ENCODE data around the gene ATM. TPM values are rescaled to one million over a fixed set of nuclear protein-coding genes. Genes with fewer than 3 reads are reported as not detected.
A peak's percentile ranks its signal among the peaks of the same experiment; 100 is the strongest.
"Not testable (repeated sequence)": the region's sequence is repeated elsewhere in the genome, so short reads cannot be mapped to it uniquely, and the experiment has no call there.

The ATM gene
- total and polyA plus RNA-seq, 7 donors = 5.6 to 22.7 (median 14.9) TPM

DNA sequence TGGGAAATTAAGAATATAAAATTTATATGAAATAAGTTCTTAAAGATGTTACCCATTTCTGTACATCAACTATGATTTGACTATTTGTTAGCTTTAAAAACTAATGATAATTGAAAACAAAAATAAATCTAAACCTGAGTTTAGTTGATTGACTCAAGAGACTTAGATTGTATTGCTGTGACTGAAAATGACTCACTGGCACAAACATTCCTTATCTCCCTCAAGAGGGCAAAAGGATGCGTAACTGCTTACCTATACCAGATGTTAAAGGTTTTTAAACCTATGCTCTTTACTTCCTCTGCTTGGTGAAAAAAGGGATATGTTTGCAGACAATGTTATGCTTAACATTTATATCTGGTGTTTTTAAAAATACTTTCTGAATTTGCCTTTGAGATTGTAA, 30.3 kb downstream of the ATM start:
- Histone ChIP-seq H3K4me3 (no peak overlapping the region), H3K9me3 (no peaks in the 10 kb centered on the region), H3K4me1 (no peaks in the 10 kb centered on the region), H3K27me3 (ENCODE audit: insufficient read depth in 3 of 3, low read length in 2 of 3) (no peaks in the 10 kb centered on the region), H3K27ac (no peak overlapping the region), H3K36me3 (ENCODE audit: insufficient read depth in 1 of 2, low read depth in 1 of 2) (peaks cover 0 to 98% of the 10 kb centered on the region in 2 donors)
- TF ChIP-seq, protein P1, sequence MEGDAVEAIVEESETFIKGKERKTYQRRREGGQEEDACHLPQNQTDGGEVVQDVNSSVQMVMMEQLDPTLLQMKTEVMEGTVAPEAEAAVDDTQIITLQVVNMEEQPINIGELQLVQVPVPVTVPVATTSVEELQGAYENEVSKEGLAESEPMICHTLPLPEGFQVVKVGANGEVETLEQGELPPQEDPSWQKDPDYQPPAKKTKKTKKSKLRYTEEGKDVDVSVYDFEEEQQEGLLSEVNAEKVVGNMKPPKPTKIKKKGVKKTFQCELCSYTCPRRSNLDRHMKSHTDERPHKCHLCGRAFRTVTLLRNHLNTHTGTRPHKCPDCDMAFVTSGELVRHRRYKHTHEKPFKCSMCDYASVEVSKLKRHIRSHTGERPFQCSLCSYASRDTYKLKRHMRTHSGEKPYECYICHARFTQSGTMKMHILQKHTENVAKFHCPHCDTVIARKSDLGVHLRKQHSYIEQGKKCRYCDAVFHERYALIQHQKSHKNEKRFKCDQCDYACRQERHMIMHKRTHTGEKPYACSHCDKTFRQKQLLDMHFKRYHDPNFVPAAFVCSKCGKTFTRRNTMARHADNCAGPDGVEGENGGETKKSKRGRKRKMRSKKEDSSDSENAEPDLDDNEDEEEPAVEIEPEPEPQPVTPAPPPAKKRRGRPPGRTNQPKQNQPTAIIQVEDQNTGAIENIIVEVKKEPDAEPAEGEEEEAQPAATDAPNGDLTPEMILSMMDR (IDR thresholded peaks at IDR 0.05) = no peak
- 97 to 100% (median 99%) methylated on average over 1 of the region's 1 CpG for WGBS, 3 donors
- intact Hi-C loops (cut with DNase I) = no loop called here
- DNase-seq (no peak), ATAC-seq (no peak)

DNA sequence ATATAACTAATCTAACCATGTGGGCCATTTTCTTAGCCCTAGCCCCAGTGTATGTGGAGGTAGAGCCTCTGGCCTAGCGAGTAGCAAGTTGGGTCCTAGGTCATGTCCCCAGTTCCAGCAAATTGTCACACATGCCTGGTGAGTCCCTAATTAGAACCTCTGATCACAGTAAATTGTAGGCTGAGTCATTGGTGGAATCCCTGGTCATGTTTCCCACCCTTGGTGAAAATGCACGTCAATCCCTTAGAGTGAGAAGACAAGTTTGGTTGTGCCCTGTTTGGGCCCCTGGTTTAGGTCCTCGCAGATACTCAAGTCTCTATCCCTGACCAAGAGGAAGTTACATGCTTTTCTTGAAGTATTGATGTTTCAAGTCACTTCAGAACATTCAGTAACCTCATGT, 46.7 kb downstream of the ATM start:
- ATAC-seq = no peak
- Histone ChIP-seq H3K4me3 (no peak overlapping the region), H3K4me1 (no peaks in the 10 kb centered on the region), H3K27me3 (ENCODE audit: insufficient read depth in 3 of 3, low read length in 2 of 3) (no peaks in the 10 kb centered on the region), H3K9me3 (no peaks in the 10 kb centered on the region), H3K36me3 (ENCODE audit: insufficient read depth in 1 of 2, low read depth in 1 of 2) (peaks cover 0 to 66% of the 10 kb centered on the region in 2 donors), H3K27ac (no peak overlapping the region)
- TF ChIP-seq, protein P1 (IDR thresholded peaks at IDR 0.05) = no peak
- intact Hi-C loops (cut with DNase I) = no loop called here
- 93 to 96% (median 95%) methylated on average over 3 of the region's 3 CpGs for WGBS, 3 donors
- DNase-seq = no peak

DNA sequence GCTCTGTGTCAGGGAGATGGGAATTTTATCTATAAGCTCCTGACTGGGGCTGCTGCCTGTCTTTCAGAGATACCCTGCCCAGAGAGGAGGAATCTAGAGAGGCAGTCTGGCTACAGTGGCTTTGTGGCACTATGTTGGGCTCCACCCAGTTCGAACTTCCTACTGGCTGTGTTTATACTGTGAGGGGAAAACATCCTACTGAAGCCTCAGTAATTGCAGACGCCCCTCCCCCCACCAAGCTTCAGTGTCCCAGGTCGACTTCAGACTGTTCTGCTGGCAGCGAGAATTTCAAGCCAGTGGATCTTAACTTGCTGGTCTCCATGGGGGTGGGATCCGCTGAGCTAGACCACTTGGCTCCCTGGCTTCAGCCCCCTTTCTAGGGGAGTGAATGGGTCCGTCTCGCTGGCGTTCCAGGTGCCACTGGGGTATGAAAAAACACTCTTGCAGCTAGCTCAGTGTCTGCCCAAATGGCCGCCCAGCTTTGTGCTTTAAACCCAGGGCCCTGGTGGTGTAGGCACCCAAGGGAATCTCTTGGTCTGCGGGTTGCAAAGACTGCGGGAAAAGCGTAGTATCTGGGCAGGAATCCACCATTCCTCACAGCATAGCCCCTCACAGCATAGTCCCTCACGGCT, 54.2 kb downstream of the ATM start:
- peaks cover 0 to 75% of the 10 kb centered on the region in 2 donors for H3K36me3 ChIP-seq (ENCODE audit: insufficient read depth in 1 of 2, low read depth in 1 of 2)
- ATAC-seq; H3K4me3 ChIP-seq; H3K9me3 ChIP-seq; DNase-seq; H3K4me1 ChIP-seq; H3K27ac ChIP-seq; H3K27me3 ChIP-seq (ENCODE audit: insufficient read depth in 3 of 3, low read length in 2 of 3); intact Hi-C loops (cut with DNase I): not testable (repeated sequence)
- 93 to 94% (median 94%) methylated on average over 13 of the region's 13 CpGs for WGBS, 3 donors

GRCh38 chr11:108278546-108278945, 55.7 kb downstream of the ATM start:
- Histone ChIP-seq H3K36me3 (ENCODE audit: insufficient read depth in 1 of 2, low read depth in 1 of 2) (peaks cover 0 to 75% of the 10 kb centered on the region in 2 donors), H3K4me1 (peaks cover 4% of the 10 kb centered on the region), H3K27me3 (ENCODE audit: insufficient read depth in 3 of 3, low read length in 2 of 3) (no peaks in the 10 kb centered on the region), H3K9me3 (no peaks in the 10 kb centered on the region), H3K4me3 (no peak overlapping the region), H3K27ac (no peak overlapping the region)
- no peak for DNase-seq
- intact Hi-C loops (cut with DNase I) = no loop called here
- TF ChIP-seq, protein P1 (IDR thresholded peaks at IDR 0.05) = no peak
- peak in 1 of 4 donors; percentile 46 for ATAC-seq
- 51 to 58% (median 54%) methylated on average over 4 of the region's 4 CpGs for WGBS, 3 donors

- H3K4me1 ChIP-seq = peaks cover 4% of the 10 kb centered on the region
- 80 to 83% (median 83%) methylated on average over 4 of the region's 4 CpGs for WGBS, 3 donors
- no peak for ATAC-seq
- no peak for DNase-seq
- intact Hi-C loops (cut with DNase I) = no loop called here
- no peaks in the 10 kb centered on the region for H3K27me3 ChIP-seq (ENCODE audit: insufficient read depth in 3 of 3, low read length in 2 of 3)
- peaks cover 0 to 74% of the 10 kb centered on the region in 2 donors for H3K36me3 ChIP-seq (ENCODE audit: insufficient read depth in 1 of 2, low read depth in 1 of 2)
- H3K4me3 ChIP-seq = no peak overlapping the region
- no peak overlapping the region for H3K27ac ChIP-seq
- no peaks in the 10 kb centered on the region for H3K9me3 ChIP-seq
- TF ChIP-seq, protein P1 (IDR thresholded peaks at IDR 0.05) = no peak
These were observed 56.1 kb downstream of the ATM start for GRCh38 chr11:108278954-108279353.

Measured in psoas muscle (tissue), 8 donors.